Measurements from ENCODE around the gene TYW1B.
"Not testable (repeated sequence)": the region's sequence is repeated elsewhere in the genome, so short reads cannot be mapped to it uniquely, and the experiment has no call there.

TYW1B gene

GRCh38 chr7:72621761-72622187 is 206.2 kb downstream of the TYW1B start:
- not testable (repeated sequence) for DNase-seq

GRCh38 chr7:72620923-72621322 is 207.1 kb downstream of the TYW1B start:
- DNase-seq: not testable (repeated sequence)

- DNase-seq: not testable (repeated sequence)
These were observed 209.4 kb downstream of the TYW1B start for GRCh38 chr7:72618435-72619180.

GRCh38 chr7:72609761-72610160 is 218.2 kb downstream of the TYW1B start:
- DNase-seq: not testable (repeated sequence)

GRCh38 chr7:72607988-72608387 is 220.0 kb downstream of the TYW1B start:
- DNase-seq: not testable (repeated sequence)

GRCh38 chr7:72605863-72606431 is 222.1 kb downstream of the TYW1B start:
- DNase-seq: not testable (repeated sequence)

GRCh38 chr7:72604771-72605611 is 223.0 kb downstream of the TYW1B start:
- DNase-seq: not testable (repeated sequence)

GRCh38 chr7:72603476-72603875 is 224.5 kb downstream of the TYW1B start:
- DNase-seq: not testable (repeated sequence)

- DNase-seq: no peak
These were observed 224.9 kb downstream of the TYW1B start for GRCh38 chr7:72603073-72603472.

- not testable (repeated sequence) for DNase-seq
These were observed 226.3 kb downstream of the TYW1B start for GRCh38 chr7:72601683-72602082.

- DNase-seq: not testable (repeated sequence)
These were observed 238.0 kb downstream of the TYW1B start for GRCh38 chr7:72590023-72590422.

- not testable (repeated sequence) for DNase-seq
These were observed 240.7 kb downstream of the TYW1B start for GRCh38 chr7:72587267-72587666.

- DNase-seq: not testable (repeated sequence)
These were observed 243.4 kb downstream of the TYW1B start for GRCh38 chr7:72584576-72584975.

GRCh38 chr7:72583620-72584361 is 244.2 kb downstream of the TYW1B start:
- DNase-seq: not testable (repeated sequence)

GRCh38 chr7:72580142-72580770 is 247.7 kb downstream of the TYW1B start:
- DNase-seq: not testable (repeated sequence)

- no peak for DNase-seq
These were observed 250.9 kb downstream of the TYW1B start for GRCh38 chr7:72577107-72577506.

GRCh38 chr7:72561988-72562387 is 266.0 kb downstream of the TYW1B start:
- DNase-seq: not testable (repeated sequence)

GRCh38 chr7:72559546-72559945 is 268.5 kb downstream of the TYW1B start:
- not testable (repeated sequence) for DNase-seq

GRCh38 chr7:72556733-72557132 is 271.3 kb downstream of the TYW1B start:
- not testable (repeated sequence) for DNase-seq

GRCh38 chr7:72555238-72555637 is 272.8 kb downstream of the TYW1B start:
- not testable (repeated sequence) for DNase-seq

GRCh38 chr7:72554401-72554800 is 273.6 kb downstream of the TYW1B start:
- not testable (repeated sequence) for DNase-seq

GRCh38 chr7:72550454-72550853 is 277.5 kb downstream of the TYW1B start:
- not testable (repeated sequence) for DNase-seq

Measured in GF-D8 (cell line).